Liver (tissue), 3 donors: Measurements from ENCODE around the gene YOD1.

Experiments
- ATF3 ChIP-seq: IDR thresholded peaks from 2 replicates; pipeline ENCODE4 v1.6.1; 2016; ENCODE audit warnings: antibody characterized with exemption
- FOXA2 ChIP-seq: IDR thresholded peaks from 2 replicates; pipeline ENCODE4 v1.6.1; 2016; ENCODE audit warnings: antibody characterized with exemption
- GABPA ChIP-seq, 2 donors: IDR thresholded peaks in 1 of 2; conservative IDR thresholded peaks in 1 of 2; 2 replicates each; pipeline ENCODE4 v1.6.1; 2016; ENCODE audit warnings: antibody characterized with exemption in 2 of 2, mild to moderate bottlenecking in 1 of 2, moderate library complexity in 1 of 2
- HNF4A ChIP-seq, 2 donors: conservative IDR thresholded peaks; 2 replicates each; pipeline ENCODE4 v1.6.1; 2016; ENCODE audit warnings: antibody characterized with exemption in 2 of 2, mild to moderate bottlenecking in 2 of 2
- MAX ChIP-seq: IDR thresholded peaks from 2 replicates; pipeline ENCODE4 v1.6.1; 2016; ENCODE audit warnings: antibody characterized with exemption
- RAD21 ChIP-seq, 2 donors: IDR thresholded peaks; 2 replicates each; pipeline ENCODE4 v1.6.1; 2016; ENCODE audit warnings: antibody characterized with exemption in 2 of 2, mild to moderate bottlenecking in 2 of 2
- SP1 ChIP-seq: IDR thresholded peaks from 2 replicates; pipeline ENCODE4 v1.6.1; 2018; ENCODE audit warnings: antibody characterized with exemption, mild to moderate bottlenecking
- TAF1 ChIP-seq: conservative IDR thresholded peaks from 2 replicates; pipeline ENCODE4 v1.6.1; 2016; ENCODE audit warnings: antibody characterized with exemption, mild to moderate bottlenecking
- YY1 ChIP-seq: IDR thresholded peaks from 2 replicates; pipeline ENCODE4 v1.6.1; 2016; ENCODE audit warnings: antibody characterized with exemption, mild to moderate bottlenecking
- TF ChIP-seq, protein P1 (sequence below): fragments of 150-350 bp; IDR thresholded peaks from 2 replicates; pipeline ENCODE4 v1.5.1; 2017; ENCODE audit warnings: improper control_type of control experiment, low read depth, low read length; ENCODE audit not compliant: missing input control
- TF ChIP-seq, protein P2 (sequence below): IDR thresholded peaks from 2 replicates; pipeline ENCODE4 v1.6.1; 2016; ENCODE audit warnings: antibody characterized with exemption
- TF ChIP-seq, protein P3 (sequence below): IDR thresholded peaks from 2 replicates; pipeline ENCODE4 v1.6.1; 2016; ENCODE audit warnings: antibody characterized with exemption, mild to moderate bottlenecking
- donor health status: healthy.
- donor health status: healthy.

DNA sequence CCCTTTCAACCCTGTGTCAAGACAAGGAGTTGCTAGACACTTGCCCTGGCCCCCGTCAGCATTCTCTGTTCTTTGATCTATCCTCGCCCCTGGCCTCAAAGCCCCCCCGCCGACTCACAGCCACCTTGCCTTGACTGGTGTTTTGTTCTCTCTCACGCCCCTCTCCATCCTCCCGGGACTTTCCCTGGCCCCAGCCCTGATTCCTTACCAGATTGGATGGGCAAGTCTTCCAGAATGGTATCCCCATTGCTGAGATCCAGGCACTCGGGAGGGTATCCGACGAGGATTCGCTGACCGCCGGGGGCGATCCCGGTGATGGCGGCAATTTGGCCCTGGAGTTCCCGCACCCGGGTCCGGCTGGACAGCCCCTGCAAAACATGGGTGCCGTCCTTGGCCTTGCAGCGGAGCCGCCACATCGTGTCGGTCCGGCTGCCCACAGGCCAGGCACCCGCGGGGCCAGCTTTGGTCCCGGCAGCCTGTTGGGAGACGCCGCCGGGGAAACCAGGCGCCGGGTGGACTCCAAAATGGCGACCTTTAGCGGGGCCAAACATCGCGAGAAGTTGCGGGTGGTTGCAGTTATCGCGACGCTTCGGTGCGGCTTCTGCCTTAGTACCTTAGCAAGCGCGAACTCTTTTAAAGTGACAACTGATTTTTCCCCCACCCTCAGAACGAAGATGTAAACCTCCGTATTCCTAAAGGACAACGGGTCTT lies 373 bp downstream of the YOD1 start:
- TF ChIP-seq, protein P1, sequence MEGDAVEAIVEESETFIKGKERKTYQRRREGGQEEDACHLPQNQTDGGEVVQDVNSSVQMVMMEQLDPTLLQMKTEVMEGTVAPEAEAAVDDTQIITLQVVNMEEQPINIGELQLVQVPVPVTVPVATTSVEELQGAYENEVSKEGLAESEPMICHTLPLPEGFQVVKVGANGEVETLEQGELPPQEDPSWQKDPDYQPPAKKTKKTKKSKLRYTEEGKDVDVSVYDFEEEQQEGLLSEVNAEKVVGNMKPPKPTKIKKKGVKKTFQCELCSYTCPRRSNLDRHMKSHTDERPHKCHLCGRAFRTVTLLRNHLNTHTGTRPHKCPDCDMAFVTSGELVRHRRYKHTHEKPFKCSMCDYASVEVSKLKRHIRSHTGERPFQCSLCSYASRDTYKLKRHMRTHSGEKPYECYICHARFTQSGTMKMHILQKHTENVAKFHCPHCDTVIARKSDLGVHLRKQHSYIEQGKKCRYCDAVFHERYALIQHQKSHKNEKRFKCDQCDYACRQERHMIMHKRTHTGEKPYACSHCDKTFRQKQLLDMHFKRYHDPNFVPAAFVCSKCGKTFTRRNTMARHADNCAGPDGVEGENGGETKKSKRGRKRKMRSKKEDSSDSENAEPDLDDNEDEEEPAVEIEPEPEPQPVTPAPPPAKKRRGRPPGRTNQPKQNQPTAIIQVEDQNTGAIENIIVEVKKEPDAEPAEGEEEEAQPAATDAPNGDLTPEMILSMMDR, result no peak
- no peak for TF ChIP-seq GABPA (IDR thresholded peaks at IDR 0.05 in 1 of 2, conservative IDR thresholded peaks at IDR 0.05 in 1 of 2)
- no peak for TF ChIP-seq SP1
- TF ChIP-seq ATF3, result no peak
- no peak for TF ChIP-seq RAD21 (IDR thresholded peaks at IDR 0.05)
- no peak for TF ChIP-seq HNF4A (conservative IDR thresholded peaks at IDR 0.05)
- peak; percentile 99 for TF ChIP-seq YY1
- no peak for TF ChIP-seq FOXA2
- TF ChIP-seq, protein P2, sequence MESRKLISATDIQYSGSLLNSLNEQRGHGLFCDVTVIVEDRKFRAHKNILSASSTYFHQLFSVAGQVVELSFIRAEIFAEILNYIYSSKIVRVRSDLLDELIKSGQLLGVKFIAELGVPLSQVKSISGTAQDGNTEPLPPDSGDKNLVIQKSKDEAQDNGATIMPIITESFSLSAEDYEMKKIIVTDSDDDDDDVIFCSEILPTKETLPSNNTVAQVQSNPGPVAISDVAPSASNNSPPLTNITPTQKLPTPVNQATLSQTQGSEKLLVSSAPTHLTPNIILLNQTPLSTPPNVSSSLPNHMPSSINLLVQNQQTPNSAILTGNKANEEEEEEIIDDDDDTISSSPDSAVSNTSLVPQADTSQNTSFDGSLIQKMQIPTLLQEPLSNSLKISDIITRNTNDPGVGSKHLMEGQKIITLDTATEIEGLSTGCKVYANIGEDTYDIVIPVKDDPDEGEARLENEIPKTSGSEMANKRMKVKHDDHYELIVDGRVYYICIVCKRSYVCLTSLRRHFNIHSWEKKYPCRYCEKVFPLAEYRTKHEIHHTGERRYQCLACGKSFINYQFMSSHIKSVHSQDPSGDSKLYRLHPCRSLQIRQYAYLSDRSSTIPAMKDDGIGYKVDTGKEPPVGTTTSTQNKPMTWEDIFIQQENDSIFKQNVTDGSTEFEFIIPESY, result peak; percentile 100
- no peak for TF ChIP-seq TAF1
- peak; percentile 39 for TF ChIP-seq MAX
- TF ChIP-seq, protein P3, sequence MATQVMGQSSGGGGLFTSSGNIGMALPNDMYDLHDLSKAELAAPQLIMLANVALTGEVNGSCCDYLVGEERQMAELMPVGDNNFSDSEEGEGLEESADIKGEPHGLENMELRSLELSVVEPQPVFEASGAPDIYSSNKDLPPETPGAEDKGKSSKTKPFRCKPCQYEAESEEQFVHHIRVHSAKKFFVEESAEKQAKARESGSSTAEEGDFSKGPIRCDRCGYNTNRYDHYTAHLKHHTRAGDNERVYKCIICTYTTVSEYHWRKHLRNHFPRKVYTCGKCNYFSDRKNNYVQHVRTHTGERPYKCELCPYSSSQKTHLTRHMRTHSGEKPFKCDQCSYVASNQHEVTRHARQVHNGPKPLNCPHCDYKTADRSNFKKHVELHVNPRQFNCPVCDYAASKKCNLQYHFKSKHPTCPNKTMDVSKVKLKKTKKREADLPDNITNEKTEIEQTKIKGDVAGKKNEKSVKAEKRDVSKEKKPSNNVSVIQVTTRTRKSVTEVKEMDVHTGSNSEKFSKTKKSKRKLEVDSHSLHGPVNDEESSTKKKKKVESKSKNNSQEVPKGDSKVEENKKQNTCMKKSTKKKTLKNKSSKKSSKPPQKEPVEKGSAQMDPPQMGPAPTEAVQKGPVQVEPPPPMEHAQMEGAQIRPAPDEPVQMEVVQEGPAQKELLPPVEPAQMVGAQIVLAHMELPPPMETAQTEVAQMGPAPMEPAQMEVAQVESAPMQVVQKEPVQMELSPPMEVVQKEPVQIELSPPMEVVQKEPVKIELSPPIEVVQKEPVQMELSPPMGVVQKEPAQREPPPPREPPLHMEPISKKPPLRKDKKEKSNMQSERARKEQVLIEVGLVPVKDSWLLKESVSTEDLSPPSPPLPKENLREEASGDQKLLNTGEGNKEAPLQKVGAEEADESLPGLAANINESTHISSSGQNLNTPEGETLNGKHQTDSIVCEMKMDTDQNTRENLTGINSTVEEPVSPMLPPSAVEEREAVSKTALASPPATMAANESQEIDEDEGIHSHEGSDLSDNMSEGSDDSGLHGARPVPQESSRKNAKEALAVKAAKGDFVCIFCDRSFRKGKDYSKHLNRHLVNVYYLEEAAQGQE, result no peak
